ENCODE data around the gene BSG. TPM values are rescaled to one million over a fixed set of nuclear protein-coding genes. Genes with fewer than 3 reads are reported as not detected.
A peak's percentile ranks its signal among the peaks of the same experiment; 100 is the strongest.

Gene BSG
- total and polyA plus RNA-seq, 9 of the 15 experiments (the other 6 are each of a cell fraction or from before 2014, with no cell fraction given), result 4.6 to 495 (median 187) TPM

DNA sequence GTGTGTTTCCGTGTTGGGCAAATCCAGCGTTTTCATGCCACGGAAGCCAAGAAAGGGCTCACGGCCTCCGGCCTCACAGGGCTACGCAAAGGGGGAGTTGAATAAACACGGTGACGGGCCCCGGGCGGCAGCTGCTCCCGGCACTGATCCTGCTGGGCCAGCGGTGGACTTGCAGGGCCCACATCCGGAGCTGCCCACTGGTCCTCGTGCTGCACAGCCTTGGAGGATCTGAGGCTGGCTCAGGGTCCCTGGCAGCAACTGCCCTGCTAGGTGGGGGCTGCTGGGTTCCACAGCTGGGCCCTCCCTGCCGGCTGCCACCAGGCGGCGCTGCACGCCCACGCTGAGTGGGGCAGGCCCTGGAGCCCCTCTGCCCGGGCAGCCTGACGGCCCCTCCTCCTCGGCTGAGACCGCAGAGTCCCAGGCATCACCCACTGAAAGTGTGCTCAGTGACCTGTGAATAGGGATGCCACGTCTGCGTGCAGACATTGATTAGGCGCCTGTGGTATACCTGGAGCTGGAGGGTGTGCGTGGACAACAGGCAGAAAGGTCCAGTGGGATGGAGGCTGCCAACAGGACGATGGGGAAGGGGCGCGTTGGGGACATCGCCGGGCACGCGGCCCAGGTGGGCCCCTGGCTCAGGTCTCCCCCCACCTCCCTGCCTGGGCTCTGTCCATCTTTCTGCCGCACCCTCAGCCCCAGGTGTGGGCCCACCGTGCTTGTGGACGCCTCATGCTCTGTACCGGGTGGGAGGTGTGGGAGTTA is 12.0 kb downstream of the BSG start (continued):
- TF ChIP-seq, protein P1, sequence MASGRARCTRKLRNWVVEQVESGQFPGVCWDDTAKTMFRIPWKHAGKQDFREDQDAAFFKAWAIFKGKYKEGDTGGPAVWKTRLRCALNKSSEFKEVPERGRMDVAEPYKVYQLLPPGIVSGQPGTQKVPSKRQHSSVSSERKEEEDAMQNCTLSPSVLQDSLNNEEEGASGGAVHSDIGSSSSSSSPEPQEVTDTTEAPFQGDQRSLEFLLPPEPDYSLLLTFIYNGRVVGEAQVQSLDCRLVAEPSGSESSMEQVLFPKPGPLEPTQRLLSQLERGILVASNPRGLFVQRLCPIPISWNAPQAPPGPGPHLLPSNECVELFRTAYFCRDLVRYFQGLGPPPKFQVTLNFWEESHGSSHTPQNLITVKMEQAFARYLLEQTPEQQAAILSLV (tag; IDR thresholded peaks at IDR 0.05), result no peak
- TF ChIP-seq RBBP5 (IDR thresholded peaks at IDR 0.05; ENCODE audit: borderline replicate concordance, insufficient read depth, low read length, poor library complexity, severe bottlenecking) (no peak), SIX5 (IDR thresholded peaks at IDR 0.05; ENCODE audit: borderline replicate concordance in 1 of 2, insufficient read depth in 1 of 2, low read depth in 1 of 2, low read length in 2 of 2) (no peak), PRMT5 (CRISPR knock-in tag; IDR thresholded peaks at IDR 0.05) (no peak), ZNF408 (CRISPR knock-in tag; IDR thresholded peaks at IDR 0.05; ENCODE audit: low read depth) (no peak), CREBBP (IDR thresholded peaks at IDR 0.05; ENCODE audit: low read depth, low read length) (no peak), NUFIP1 (IDR thresholded peaks at IDR 0.05; ENCODE audit: partially characterized antibody) (no peak), ASH1L (IDR thresholded peaks at IDR 0.05; ENCODE audit: borderline replicate concordance, low read depth, partially characterized antibody) (no peak), SREBF1 (IDR thresholded peaks at IDR 0.05; ENCODE audit: borderline replicate concordance, low read depth, low read length) (no peak), SMAD2 (IDR thresholded peaks at IDR 0.05; ENCODE audit: low read depth, low read length) (no peak), FOXJ2 (tag; IDR thresholded peaks at IDR 0.05) (no peak), ZNF764 (CRISPR knock-in tag; IDR thresholded peaks at IDR 0.05; ENCODE audit: low read depth) (no peak), PTTG1 (tag; IDR thresholded peaks at IDR 0.05; ENCODE audit: low read depth) (no peak), CEBPG (CRISPR knock-in tag; IDR thresholded peaks at IDR 0.05) (no peak), CEBPG (tag; conservative IDR thresholded peaks at IDR 0.05 in 1 of 2, IDR thresholded peaks at IDR 0.05 in 1 of 2) (no peak), STAG1 (CRISPR knock-in tag; IDR thresholded peaks at IDR 0.05; ENCODE audit: borderline replicate concordance) (peak; percentile 44; the same call in 1 of the 2 replicates), DIDO1 (tag; IDR thresholded peaks at IDR 0.05; ENCODE audit: low read depth) (no peak), DACH1 (IDR thresholded peaks at IDR 0.05; ENCODE audit: partially characterized antibody) (peak; percentile 63)
- TF ChIP-seq, protein P2, sequence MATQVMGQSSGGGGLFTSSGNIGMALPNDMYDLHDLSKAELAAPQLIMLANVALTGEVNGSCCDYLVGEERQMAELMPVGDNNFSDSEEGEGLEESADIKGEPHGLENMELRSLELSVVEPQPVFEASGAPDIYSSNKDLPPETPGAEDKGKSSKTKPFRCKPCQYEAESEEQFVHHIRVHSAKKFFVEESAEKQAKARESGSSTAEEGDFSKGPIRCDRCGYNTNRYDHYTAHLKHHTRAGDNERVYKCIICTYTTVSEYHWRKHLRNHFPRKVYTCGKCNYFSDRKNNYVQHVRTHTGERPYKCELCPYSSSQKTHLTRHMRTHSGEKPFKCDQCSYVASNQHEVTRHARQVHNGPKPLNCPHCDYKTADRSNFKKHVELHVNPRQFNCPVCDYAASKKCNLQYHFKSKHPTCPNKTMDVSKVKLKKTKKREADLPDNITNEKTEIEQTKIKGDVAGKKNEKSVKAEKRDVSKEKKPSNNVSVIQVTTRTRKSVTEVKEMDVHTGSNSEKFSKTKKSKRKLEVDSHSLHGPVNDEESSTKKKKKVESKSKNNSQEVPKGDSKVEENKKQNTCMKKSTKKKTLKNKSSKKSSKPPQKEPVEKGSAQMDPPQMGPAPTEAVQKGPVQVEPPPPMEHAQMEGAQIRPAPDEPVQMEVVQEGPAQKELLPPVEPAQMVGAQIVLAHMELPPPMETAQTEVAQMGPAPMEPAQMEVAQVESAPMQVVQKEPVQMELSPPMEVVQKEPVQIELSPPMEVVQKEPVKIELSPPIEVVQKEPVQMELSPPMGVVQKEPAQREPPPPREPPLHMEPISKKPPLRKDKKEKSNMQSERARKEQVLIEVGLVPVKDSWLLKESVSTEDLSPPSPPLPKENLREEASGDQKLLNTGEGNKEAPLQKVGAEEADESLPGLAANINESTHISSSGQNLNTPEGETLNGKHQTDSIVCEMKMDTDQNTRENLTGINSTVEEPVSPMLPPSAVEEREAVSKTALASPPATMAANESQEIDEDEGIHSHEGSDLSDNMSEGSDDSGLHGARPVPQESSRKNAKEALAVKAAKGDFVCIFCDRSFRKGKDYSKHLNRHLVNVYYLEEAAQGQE (IDR thresholded peaks at IDR 0.05; ENCODE audit: borderline replicate concordance), result peak; percentile 76
- TF ChIP-seq, protein P2 (CRISPR knock-in tag; IDR thresholded peaks at IDR 0.05; ENCODE audit: low read depth), result no peak
